HTR-8/SVneo (cell line): ENCODE measurements around the gene DBNDD1.
"Not testable (repeated sequence)": the region's sequence is repeated elsewhere in the genome, so short reads cannot be mapped to it uniquely, and the experiment has no call there.

Source experiments
- DNase-seq: peaks from one replicate; pipeline ENCODE4 v3.0.0; 2011; ENCODE audit warnings: low spot score, mixed read lengths; ENCODE audit not compliant: insufficient read length
- FAIRE-seq: peaks from 2 replicates; lab custom pipeline; 2011; peaks lifted over from hg19 to GRCh38; lab: Jason Lieb, UNC

Gene DBNDD1

GRCh38 chr16:90015586-90016338 lies 3.5 kb downstream of the DBNDD1 start:
- DNase-seq, result no peak

GRCh38 chr16:90012991-90013745 lies 6.1 kb downstream of the DBNDD1 start:
- FAIRE-seq (no peak), DNase-seq (no peak)

More at GRCh38 chr16:90015586-90016338, 3.5 kb downstream of the DBNDD1 start:
- no peak for FAIRE-seq

- FAIRE-seq (no peak), DNase-seq (no peak)
Measured at GRCh38 chr16:90011908-90012501, 7.3 kb downstream of the DBNDD1 start.

GRCh38 chr16:90011508-90011819 lies 7.8 kb downstream of the DBNDD1 start:
- FAIRE-seq (no peak), DNase-seq (no peak)

GRCh38 chr16:90010676-90011507 lies 8.4 kb downstream of the DBNDD1 start:
- FAIRE-seq, result no peak

GRCh38 chr16:90009172-90009899 lies 9.9 kb downstream of the DBNDD1 start:
- DNase-seq, result no peak
- no peak for FAIRE-seq

More at GRCh38 chr16:90010676-90011507, 8.4 kb downstream of the DBNDD1 start:
- no peak for DNase-seq

- DNase-seq (no peak), FAIRE-seq (no peak)
Measured at GRCh38 chr16:90008708-90009145, 10.5 kb downstream of the DBNDD1 start.

- FAIRE-seq, DNase-seq: not testable (repeated sequence)
Measured at GRCh38 chr16:90007635-90008234, 11.5 kb downstream of the DBNDD1 start.

- FAIRE-seq, result no peak
- DNase-seq, result no peak
Measured at GRCh38 chr16:90007015-90007414, 12.2 kb downstream of the DBNDD1 start.

GRCh38 chr16:90005956-90006663 lies 13.1 kb downstream of the DBNDD1 start:
- no peak for DNase-seq
- no peak for FAIRE-seq

- FAIRE-seq (no peak), DNase-seq (no peak)
Measured at GRCh38 chr16:90004577-90004976, 14.7 kb downstream of the DBNDD1 start.

- DNase-seq (no peak), FAIRE-seq (no peak)
Measured at GRCh38 chr16:90002759-90003158, 16.5 kb downstream of the DBNDD1 start.

GRCh38 chr16:90001761-90002503 lies 17.3 kb downstream of the DBNDD1 start:
- FAIRE-seq (no peak), DNase-seq (no peak)

- no peak for FAIRE-seq
- DNase-seq, result no peak
Measured at GRCh38 chr16:90000733-90001427, 18.4 kb downstream of the DBNDD1 start.

- FAIRE-seq (no peak), DNase-seq (no peak)
Measured at GRCh38 chr16:89999831-90000574, 19.3 kb downstream of the DBNDD1 start.

GRCh38 chr16:89996178-89996489 lies 23.1 kb downstream of the DBNDD1 start:
- no peak for DNase-seq
- FAIRE-seq, result no peak
